SK-N-MC (cell line): ENCODE measurements around the gene FBXO10.

Experiments
- EZH2 ChIP-seq: fragments of 200-600 bp; sonication (generic); IDR thresholded peaks from one replicate; pipeline ENCODE4 v1.6.1; 2017; ENCODE audit warnings: antibody characterized with exemption
- FOXP2 ChIP-seq: optimal IDR thresholded peaks from 2 replicates; pipeline ENCODE3; 2011; ENCODE audit warnings: mild to moderate bottlenecking, moderate library complexity; ENCODE audit not compliant: insufficient read depth; ENCODE audit errors: extremely low read length, control extremely low read depth
- POLR2AphosphoS5 ChIP-seq: IDR thresholded peaks from 2 replicates; pipeline ENCODE4 v1.6.1; 2012; ENCODE audit warnings: mild to moderate bottlenecking, low read depth, low read length, borderline replicate concordance

DNA sequence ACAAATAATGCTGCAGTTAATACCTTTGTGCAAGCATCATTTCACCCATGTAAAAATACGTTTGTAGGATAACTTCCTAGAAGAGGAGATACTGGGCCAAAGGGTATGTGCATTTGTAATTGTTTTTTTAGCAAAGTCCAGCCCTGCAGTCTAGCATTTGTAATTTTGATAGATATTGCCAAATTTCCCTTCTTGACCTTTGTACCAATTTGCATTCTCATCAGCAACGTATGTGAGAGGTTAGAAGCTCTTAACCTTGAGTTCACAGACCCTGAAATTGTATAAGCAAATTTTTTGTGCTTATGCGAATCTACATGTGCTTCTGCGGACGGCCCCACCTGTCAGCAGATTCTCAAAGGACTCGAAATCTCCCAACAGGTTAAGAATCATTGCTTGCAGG, 34.8 kb upstream of the FBXO10 start:
- TF ChIP-seq POLR2AphosphoS5 (no peak), EZH2 (no peak), FOXP2 (no peak)
